IPS-11a (cell line): ENCODE measurements around the gene RAP2B.
A peak's percentile ranks its signal among the peaks of the same experiment; 100 is the strongest.

Source experiments
- H3K4me3 ChIP-seq: one replicate; pipeline ENCODE4 v1.5.1; 2013; ENCODE audit warnings: low read depth, low read length, control low read depth

The RAP2B gene

GRCh38 chr3:153159771-153160397 lies 2.1 kb upstream of the RAP2B start:
- peak overlapping the region; percentile 64 for H3K4me3 ChIP-seq

DNA sequence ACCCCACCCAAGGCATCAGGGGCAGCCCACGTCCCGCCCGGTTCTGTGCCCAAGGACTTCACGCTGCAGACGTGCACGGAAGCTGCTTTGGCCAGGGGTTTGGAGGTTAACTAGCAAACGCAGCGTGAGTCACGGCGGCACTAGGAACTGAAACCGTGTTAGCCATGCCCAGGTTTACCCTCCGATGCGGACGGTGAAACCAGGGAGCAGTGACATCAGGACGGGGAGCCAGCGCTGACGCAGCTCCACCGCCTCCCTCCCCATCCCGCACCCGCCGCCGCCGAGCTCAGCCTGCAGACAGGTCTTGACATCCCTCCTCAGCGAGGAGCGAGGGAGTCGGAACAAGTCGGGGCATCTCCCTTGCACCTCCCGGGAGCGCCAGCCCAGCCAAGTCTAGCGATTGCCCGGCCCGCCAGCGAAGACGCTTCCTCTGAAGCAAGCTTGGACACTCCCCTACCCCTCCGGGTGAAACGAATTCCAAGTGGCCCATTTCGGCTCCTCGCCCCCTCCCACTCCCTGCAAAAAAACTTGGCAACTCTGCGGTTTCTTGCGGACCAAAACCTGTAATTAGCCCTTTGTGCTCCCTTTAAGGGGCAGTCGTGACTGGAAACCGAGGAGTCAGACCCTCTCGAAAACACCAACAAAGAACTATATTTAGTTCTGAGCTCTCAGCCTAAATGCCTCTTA lies 1.4 kb upstream of the RAP2B start:
- peak overlapping the region; percentile 64 for H3K4me3 ChIP-seq

- H3K4me3 ChIP-seq = peak overlapping the region; percentile 68
Observed at GRCh38 chr3:153161138-153161713, 800 bp upstream of the RAP2B start.

DNA sequence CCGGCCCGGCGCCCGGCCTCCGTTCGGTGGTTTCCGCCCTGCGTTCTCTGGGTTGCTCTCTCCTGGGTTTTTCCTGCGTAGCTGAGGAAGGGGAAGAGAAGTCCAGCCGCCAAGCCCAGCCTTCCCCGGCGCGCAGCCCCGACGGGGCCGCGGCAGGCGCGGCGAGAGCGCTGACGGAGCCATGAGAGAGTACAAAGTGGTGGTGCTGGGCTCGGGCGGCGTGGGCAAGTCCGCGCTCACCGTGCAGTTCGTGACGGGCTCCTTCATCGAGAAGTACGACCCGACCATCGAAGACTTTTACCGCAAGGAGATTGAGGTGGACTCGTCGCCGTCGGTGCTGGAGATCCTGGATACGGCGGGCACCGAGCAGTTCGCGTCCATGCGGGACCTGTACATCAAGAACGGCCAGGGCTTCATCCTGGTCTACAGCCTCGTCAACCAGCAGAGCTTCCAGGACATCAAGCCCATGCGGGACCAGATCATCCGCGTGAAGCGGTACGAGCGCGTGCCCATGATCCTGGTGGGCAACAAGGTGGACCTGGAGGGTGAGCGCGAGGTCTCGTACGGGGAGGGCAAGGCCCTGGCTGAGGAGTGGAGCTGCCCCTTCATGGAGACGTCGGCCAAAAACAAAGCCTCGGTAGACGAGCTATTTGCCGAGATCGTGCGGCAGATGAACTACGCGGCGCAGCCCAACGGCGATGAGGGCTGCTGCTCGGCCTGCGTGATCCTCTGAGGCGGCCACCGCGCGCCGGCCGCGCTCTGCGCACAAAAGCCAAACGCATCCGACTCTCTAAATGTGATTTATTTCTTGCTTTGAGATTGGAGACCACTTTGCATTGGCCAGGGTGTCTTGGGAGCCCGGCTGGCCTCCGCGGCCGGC lies 727 bp downstream of the RAP2B start:
- peak overlapping the region; percentile 68 for H3K4me3 ChIP-seq

DNA sequence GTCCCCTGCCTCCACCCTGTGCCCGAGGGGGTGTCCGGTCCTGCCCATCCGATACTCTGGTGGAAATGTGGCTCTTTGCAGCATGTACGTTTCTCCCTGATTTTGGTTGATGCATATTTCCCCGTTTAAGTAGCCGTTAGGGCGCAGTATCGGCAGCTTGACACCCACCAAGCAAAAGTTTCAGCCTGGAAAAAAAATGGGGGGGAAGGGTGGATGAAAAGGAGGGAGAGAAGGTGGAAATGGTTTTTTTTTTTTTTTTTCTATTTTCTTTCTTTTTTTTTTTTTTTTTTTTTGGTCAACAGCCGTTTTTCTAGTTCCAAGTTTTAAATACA lies 1.3 kb downstream of the RAP2B start:
- H3K4me3 ChIP-seq = peak overlapping the region; percentile 68

GRCh38 chr3:153163756-153164550 lies 1.9 kb downstream of the RAP2B start:
- peak overlapping the region; percentile 68 for H3K4me3 ChIP-seq

DNA sequence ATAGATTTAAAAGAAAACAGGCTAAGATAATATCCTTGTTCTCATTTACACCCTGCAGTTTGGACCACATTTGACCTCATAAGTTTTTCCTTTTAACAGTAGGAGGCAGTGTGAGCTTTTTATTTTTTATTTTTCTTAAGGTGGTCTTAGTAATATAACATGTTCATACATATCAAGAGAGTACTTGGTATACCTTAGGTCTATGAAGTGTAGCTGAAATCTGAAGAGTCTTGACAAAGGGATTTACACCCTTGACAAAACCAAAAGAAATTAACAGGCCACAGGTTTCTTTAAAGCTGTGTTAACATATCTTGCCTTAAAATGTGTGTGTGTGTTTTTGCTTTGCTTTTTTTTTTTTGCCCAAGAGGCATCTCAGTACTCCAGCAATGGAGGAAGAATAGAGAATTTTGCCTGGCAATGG lies 3.2 kb downstream of the RAP2B start:
- no peak overlapping the region for H3K4me3 ChIP-seq

DNA sequence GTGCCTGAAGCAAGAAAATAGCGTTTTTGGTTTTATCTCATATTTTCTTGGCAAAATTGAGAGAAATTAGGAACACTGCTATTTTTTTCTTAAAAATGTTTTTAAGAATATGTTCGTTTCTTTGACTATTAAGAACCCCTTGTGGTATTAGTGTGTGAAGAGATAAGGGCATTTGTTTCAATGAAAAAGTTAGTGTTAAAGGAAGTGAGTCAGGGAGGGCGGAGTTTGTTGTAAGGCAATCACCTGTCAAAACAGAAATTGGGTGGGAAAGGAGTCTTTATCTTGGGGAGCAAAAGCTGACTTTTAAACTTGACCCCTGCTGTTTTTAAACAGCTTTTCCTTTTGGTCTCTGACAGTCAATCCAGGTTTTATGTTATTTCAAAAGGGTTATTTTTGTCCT lies 4.2 kb downstream of the RAP2B start:
- no peak overlapping the region for H3K4me3 ChIP-seq

- no peak overlapping the region for H3K4me3 ChIP-seq
Observed at GRCh38 chr3:153166796-153167195, 4.8 kb downstream of the RAP2B start.

GRCh38 chr3:153169793-153170383 lies 7.9 kb downstream of the RAP2B start:
- H3K4me3 ChIP-seq = no peak overlapping the region

GRCh38 chr3:153171256-153171655 lies 9.2 kb downstream of the RAP2B start:
- H3K4me3 ChIP-seq = no peak overlapping the region

GRCh38 chr3:153171918-153172317 lies 9.9 kb downstream of the RAP2B start:
- H3K4me3 ChIP-seq = no peak overlapping the region

DNA sequence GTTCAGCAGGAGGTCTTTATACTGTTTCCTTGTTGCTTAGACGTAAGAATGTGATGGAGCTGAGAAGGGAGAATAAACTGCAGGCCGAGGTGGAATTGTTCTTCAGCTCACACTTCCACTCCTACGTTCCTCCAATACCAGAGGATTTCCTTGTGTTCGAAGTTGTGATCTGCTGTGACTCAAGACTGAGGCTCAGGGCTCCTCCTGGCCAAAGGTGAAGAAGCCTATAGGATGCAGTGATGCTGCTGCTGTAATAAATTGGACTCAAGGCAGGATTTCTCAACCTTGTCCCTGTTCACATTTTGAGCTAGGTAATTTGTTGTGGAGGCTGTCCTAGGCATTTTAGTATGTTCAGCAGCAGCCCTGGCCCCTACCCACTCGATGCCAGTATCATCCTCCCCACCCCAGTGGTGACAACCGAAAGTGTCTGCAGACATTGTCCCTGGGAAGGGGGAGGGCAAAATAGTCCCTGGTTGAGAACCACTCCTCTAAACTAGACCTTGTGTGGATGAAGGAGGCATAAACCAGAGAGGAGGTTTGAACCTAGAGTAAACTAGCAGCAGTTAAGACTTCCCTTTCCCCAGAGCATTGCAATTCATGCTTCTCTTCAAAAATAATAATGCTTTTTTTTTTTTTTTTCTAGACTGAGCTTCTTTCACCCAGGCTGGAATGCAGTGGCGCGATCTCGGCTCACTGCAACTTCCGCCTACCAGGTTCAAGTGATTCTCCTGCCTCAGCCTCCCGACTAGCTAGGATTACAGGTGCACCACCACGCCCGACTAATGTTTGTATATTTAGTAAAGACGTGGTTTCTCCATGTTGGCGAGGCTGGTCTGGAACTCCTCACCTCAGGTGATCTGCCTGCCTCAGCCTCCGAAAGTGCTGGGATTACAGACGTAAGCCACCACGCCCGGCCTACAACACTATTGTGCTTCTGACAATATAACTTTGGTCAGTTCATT lies 11.1 kb downstream of the RAP2B start:
- H3K4me3 ChIP-seq = no peak overlapping the region

- no peak overlapping the region for H3K4me3 ChIP-seq
Observed at GRCh38 chr3:153173758-153174516, 11.9 kb downstream of the RAP2B start.

DNA sequence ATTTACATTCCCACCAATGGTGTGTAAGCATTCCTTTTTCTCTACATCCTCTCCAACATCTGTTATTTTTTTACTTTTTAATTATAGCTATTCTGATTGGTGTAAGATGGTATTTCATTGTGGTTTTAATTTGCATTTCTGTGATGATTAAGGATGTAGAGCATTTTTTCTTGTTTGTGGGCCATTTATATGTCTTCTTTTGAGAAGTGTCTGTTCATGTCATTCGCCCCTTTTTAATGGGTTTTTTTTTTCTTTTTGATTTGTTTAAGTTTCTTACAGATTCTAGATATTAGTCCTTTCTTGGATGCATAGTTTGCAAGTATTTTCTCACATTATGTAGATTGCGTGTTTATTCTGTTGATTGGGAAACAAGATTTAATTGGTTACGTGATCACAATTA lies 14.2 kb downstream of the RAP2B start:
- H3K4me3 ChIP-seq = no peak overlapping the region

- no peak overlapping the region for H3K4me3 ChIP-seq
Observed at GRCh38 chr3:153180860-153181372, 18.9 kb downstream of the RAP2B start.

DNA sequence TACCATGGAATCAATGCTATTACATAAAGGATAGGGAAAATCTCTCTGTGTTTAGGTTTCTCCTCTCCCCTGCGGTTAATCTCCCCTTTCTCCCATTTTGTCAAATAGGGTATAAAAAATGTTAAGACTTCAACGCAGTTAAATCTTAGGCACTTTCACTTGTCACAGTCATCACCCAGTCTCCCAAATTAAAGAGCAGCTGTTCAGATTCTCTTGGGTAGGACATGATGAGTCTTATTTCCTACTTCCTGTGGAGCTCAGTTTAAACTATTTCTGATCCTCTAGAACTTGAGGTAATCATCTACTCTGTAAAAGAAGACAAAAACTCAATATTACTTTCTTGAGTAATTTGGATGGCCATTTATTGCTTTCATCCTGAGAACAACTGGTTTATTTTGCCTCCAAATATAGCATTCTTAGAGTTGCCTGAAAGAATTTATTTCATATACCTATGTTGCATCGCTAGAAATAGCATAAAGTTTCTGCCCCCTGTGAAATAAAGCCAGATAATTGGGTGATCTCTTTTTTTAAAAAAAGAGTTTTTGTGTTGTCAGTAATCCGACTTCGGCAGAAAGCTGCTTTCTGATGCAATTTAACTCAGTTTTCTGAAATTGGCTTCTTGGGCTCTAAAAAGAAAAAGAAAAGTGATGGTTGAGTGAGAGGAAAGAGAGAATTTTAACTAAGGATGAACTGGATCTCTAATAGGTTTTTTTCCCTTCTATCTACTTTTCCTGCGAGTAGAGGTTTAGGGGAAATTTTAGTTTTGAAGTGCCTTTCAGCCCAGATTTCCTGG lies 20.7 kb downstream of the RAP2B start:
- no peak overlapping the region for H3K4me3 ChIP-seq
